Measurements from ENCODE around the gene PCDH10.

PCDH10 gene

DNA sequence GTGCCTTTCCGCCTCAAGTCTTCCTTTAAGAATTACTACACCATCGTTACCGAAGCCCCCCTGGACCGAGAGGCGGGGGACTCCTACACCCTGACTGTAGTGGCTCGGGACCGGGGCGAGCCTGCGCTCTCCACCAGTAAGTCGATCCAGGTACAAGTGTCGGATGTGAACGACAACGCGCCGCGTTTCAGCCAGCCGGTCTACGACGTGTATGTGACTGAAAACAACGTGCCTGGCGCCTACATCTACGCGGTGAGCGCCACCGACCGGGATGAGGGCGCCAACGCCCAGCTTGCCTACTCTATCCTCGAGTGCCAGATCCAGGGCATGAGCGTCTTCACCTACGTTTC is 2.2 kb downstream of the PCDH10 start:
- Histone ChIP-seq H3K4me3 (ENCODE audit: low read length) (no peak overlapping the region), H3K79me2 (ENCODE audit: low read length) (no peaks in the 10 kb centered on the region), H3K9me3 (ENCODE audit: insufficient read depth, low read length) (peaks cover 32% of the 10 kb centered on the region; the same call in 1 of the 2 replicates), H4K20me1 (ENCODE audit: insufficient read depth, low read length) (no peaks in the 10 kb centered on the region), H3K4me2 (ENCODE audit: low read length) (no peak overlapping the region), H3K27ac (ENCODE audit: low read length) (no peak overlapping the region), H3K36me3 (replicated peaks; ENCODE audit: low read depth, low read length) (no peaks in the 10 kb centered on the region), H3K4me1 (ENCODE audit: low read length) (no peaks in the 10 kb centered on the region), H2AFZ (ENCODE audit: low read depth, low read length) (no peak overlapping the region), H3K9ac (ENCODE audit: low read length) (no peak overlapping the region), H3K27me3 (ENCODE audit: low read depth, low read length) (no peaks in the 10 kb centered on the region)
- TF ChIP-seq EZH2phosphoT487 (IDR thresholded peaks at IDR 0.05; ENCODE audit: low read depth), result no peak
- TF ChIP-seq, protein P1, sequence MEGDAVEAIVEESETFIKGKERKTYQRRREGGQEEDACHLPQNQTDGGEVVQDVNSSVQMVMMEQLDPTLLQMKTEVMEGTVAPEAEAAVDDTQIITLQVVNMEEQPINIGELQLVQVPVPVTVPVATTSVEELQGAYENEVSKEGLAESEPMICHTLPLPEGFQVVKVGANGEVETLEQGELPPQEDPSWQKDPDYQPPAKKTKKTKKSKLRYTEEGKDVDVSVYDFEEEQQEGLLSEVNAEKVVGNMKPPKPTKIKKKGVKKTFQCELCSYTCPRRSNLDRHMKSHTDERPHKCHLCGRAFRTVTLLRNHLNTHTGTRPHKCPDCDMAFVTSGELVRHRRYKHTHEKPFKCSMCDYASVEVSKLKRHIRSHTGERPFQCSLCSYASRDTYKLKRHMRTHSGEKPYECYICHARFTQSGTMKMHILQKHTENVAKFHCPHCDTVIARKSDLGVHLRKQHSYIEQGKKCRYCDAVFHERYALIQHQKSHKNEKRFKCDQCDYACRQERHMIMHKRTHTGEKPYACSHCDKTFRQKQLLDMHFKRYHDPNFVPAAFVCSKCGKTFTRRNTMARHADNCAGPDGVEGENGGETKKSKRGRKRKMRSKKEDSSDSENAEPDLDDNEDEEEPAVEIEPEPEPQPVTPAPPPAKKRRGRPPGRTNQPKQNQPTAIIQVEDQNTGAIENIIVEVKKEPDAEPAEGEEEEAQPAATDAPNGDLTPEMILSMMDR (IDR thresholded peaks at IDR 0.05; ENCODE audit: low read depth, low read length), result no peak

DNA sequence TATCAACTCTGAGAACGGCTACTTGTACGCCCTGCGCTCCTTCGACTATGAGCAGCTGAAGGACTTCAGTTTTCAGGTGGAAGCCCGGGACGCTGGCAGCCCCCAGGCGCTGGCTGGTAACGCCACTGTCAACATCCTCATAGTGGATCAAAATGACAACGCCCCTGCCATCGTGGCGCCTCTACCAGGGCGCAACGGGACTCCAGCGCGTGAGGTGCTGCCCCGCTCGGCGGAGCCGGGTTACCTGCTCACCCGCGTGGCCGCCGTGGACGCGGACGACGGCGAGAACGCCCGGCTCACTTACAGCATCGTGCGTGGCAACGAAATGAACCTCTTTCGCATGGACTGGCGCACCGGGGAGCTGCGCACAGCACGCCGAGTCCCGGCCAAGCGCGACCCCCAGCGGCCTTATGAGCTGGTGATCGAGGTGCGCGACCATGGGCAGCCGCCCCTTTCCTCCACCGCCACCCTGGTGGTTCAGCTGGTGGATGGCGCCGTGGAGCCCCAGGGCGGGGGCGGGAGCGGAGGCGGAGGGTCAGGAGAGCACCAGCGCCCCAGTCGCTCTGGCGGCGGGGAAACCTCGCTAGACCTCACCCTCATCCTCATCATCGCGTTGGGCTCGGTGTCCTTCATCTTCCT is 2.7 kb downstream of the PCDH10 start:
- Histone ChIP-seq H3K79me2 (ENCODE audit: low read length) (no peaks in the 10 kb centered on the region), H3K4me2 (ENCODE audit: low read length) (no peak overlapping the region), H2AFZ (ENCODE audit: low read depth, low read length) (no peak overlapping the region), H3K9ac (ENCODE audit: low read length) (no peak overlapping the region), H3K27ac (ENCODE audit: low read length) (no peak overlapping the region), H3K36me3 (replicated peaks; ENCODE audit: low read depth, low read length) (no peaks in the 10 kb centered on the region), H3K9me3 (ENCODE audit: insufficient read depth, low read length) (peaks cover 32% of the 10 kb centered on the region; the same call in 1 of the 2 replicates), H4K20me1 (ENCODE audit: insufficient read depth, low read length) (no peaks in the 10 kb centered on the region), H3K4me3 (ENCODE audit: low read length) (no peak overlapping the region), H3K27me3 (ENCODE audit: low read depth, low read length) (no peaks in the 10 kb centered on the region), H3K4me1 (ENCODE audit: low read length) (no peaks in the 10 kb centered on the region)
- TF ChIP-seq, protein P1 (IDR thresholded peaks at IDR 0.05; ENCODE audit: low read depth, low read length), result no peak

DNA sequence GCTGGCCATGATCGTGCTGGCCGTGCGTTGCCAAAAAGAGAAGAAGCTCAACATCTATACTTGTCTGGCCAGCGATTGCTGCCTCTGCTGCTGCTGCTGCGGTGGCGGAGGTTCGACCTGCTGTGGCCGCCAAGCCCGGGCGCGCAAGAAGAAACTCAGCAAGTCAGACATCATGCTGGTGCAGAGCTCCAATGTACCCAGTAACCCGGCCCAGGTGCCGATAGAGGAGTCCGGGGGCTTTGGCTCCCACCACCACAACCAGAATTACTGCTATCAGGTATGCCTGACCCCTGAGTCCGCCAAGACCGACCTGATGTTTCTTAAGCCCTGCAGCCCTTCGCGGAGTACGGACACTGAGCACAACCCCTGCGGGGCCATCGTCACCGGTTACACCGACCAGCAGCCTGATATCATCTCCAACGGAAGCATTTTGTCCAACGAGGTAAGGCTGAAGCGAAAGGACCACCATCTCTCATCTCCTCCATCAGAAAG is 3.3 kb downstream of the PCDH10 start:
- Histone ChIP-seq H3K27ac (ENCODE audit: low read length) (no peak overlapping the region), H2AFZ (ENCODE audit: low read depth, low read length) (no peak overlapping the region), H3K4me3 (ENCODE audit: low read length) (no peak overlapping the region), H3K9me3 (ENCODE audit: insufficient read depth, low read length) (peaks cover 32% of the 10 kb centered on the region; the same call in 1 of the 2 replicates), H3K4me2 (ENCODE audit: low read length) (no peak overlapping the region), H3K27me3 (ENCODE audit: low read depth, low read length) (no peaks in the 10 kb centered on the region), H3K4me1 (ENCODE audit: low read length) (no peaks in the 10 kb centered on the region), H3K79me2 (ENCODE audit: low read length) (no peaks in the 10 kb centered on the region), H3K9ac (ENCODE audit: low read length) (no peak overlapping the region), H4K20me1 (ENCODE audit: insufficient read depth, low read length) (no peaks in the 10 kb centered on the region), H3K36me3 (replicated peaks; ENCODE audit: low read depth, low read length) (no peaks in the 10 kb centered on the region)
- no peak for TF ChIP-seq EZH2phosphoT487 (IDR thresholded peaks at IDR 0.05; ENCODE audit: low read depth)
- TF ChIP-seq, protein P1 (IDR thresholded peaks at IDR 0.05; ENCODE audit: low read depth, low read length), result no peak

DNA sequence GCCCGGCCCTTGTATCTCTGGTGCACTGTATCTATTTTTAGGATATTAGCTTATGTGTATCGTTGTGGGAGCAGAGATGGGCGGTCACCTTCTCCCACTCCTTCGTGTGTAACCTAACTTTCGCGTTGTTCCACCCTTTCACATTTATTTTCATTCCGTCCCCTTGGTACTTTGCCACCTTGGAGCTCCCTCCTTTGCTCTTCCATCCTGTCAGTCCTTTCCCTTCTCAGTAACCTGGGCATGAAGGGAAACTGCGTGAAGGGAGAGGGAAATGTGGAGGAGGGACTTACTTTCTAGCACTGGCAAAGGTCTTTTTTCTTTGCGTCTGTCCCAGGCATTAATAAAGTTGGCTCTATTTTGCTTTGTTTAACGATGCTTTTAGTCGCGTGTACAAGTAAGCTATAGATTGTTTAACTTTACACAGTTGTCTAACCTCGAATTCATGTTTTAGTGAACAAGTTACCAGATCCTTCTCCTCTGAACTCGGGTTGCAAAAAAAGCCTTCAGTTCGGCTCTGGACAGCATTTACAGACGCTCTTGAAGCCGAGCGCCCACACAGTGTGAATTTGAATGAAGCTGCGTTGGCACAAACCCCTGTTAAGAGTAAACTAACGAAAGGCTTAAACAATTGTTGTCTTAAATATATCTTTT is 3.9 kb downstream of the PCDH10 start:
- no peak overlapping the region for H3K4me2 ChIP-seq (ENCODE audit: low read length)
- TF ChIP-seq, protein P1 (IDR thresholded peaks at IDR 0.05; ENCODE audit: low read depth, low read length), result no peak
- no peak for TF ChIP-seq EZH2phosphoT487 (IDR thresholded peaks at IDR 0.05; ENCODE audit: low read depth)
- H2AFZ ChIP-seq (ENCODE audit: low read depth, low read length), result no peak overlapping the region
- H3K79me2 ChIP-seq (ENCODE audit: low read length), result no peaks in the 10 kb centered on the region
- no peak overlapping the region for H3K9ac ChIP-seq (ENCODE audit: low read length)
- peaks cover 3% of the 10 kb centered on the region; the same call in 1 of the 2 replicates for H3K4me1 ChIP-seq (ENCODE audit: low read length)
- no peak overlapping the region for H3K4me3 ChIP-seq (ENCODE audit: low read length)
- no peaks in the 10 kb centered on the region for H3K27me3 ChIP-seq (ENCODE audit: low read depth, low read length)
- no peaks in the 10 kb centered on the region for H3K36me3 ChIP-seq (replicated peaks; ENCODE audit: low read depth, low read length)
- H3K27ac ChIP-seq (ENCODE audit: low read length), result no peak overlapping the region
- H3K9me3 ChIP-seq (ENCODE audit: insufficient read depth, low read length), result peaks cover 26% of the 10 kb centered on the region; the same call in 1 of the 2 replicates
- no peaks in the 10 kb centered on the region for H4K20me1 ChIP-seq (ENCODE audit: insufficient read depth, low read length)

All from OCI-LY3 (cell line).